ENCODE measurements around the gene CCNDBP1.
"Not testable (repeated sequence)": the region's sequence is repeated elsewhere in the genome, so short reads cannot be mapped to it uniquely, and the experiment has no call there.

The CCNDBP1 gene, protein sequence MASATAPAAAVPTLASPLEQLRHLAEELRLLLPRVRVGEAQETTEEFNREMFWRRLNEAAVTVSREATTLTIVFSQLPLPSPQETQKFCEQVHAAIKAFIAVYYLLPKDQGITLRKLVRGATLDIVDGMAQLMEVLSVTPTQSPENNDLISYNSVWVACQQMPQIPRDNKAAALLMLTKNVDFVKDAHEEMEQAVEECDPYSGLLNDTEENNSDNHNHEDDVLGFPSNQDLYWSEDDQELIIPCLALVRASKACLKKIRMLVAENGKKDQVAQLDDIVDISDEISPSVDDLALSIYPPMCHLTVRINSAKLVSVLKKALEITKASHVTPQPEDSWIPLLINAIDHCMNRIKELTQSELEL

DNA sequence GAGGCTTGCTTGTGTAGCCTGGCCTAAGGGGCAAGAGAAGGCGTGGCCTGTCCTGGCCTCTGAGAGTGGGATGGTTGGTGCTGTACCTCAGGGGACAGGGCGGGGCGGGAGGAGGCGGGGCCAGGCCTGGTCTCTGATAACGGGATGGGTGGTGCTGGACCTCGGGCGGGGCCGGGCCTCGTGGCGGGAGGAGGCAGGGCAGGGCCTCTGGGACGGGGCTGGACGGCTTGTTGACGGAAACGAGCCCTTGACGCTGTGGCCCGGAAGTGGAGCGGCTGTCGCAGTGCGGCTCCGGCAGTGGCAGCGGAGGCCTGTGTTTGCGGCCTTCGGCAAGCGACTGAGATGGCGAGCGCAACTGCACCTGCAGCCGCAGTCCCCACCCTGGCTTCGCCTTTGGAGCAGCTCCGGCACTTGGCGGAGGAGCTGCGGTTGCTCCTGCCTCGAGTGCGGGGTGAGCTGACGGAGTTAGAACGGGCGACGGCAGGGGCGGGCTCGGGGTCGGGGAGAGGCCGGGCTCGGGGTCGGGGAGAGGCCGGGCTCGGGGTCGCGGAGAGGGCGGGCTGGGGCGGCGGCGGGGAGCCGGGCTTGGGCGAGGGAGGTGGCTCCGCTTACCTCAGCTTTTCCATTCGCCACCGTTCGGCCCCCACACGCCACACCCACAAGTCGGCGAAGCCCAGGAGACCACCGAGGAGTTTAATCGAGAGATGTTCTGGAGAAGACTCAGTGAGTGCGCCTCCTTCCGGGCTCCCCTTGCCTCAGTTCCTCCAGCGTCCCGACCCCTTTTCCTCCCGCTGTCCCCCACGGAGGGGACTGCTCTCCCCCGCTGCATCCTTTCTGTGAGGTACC, at the start of gene CCNDBP1:
Gene CCNDBP1, plus strand, starts transcription at position 247 of the 846 bp plus-strand sequence. Its CDS starts 96 bp downstream, at position 343.
- peak; percentile 41 for DNase-seq

- no peak for DNase-seq
These were observed 41.8 kb upstream of the CCNDBP1 start for GRCh38 chr15:43143203-43143941.

DNA sequence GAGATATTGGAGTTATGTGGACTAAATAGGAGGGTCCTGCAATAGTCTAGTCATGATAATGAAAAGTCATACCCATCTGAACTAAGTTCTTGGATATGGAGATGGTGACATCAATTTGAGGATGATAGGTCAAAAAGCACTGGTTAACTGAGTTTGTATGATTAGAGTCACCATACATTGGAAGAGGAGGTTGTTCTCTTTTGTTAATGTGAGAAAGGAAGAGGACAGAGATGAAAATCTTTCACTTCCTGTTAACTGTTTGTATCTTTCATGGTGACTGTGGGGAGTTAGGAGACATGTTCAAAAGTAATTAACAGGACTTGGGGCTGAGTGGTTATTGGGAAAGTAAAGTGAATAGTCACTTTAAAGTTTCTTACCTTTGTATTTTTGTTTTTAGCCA, 40.7 kb upstream of the CCNDBP1 start:
- DNase-seq = no peak

DNA sequence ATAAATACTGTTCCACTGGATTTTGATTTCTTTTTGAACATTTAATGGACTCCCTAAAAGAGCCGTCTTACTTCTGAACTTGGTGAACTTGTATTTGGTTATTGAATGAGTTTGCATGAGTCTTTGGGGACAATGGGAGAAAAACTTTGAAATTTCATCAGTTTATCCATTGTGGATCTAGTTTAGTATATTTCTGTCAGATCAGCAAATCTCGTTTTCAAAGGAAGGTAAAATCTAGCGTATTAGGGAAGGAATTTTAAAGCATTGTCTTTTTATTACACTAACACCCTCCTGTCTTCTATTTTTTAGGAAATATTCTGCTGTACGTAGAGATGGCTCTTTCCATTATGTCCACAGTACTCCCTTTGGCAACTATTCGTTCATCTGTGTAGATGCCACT, 39.0 kb upstream of the CCNDBP1 start:
- DNase-seq = no peak

DNA sequence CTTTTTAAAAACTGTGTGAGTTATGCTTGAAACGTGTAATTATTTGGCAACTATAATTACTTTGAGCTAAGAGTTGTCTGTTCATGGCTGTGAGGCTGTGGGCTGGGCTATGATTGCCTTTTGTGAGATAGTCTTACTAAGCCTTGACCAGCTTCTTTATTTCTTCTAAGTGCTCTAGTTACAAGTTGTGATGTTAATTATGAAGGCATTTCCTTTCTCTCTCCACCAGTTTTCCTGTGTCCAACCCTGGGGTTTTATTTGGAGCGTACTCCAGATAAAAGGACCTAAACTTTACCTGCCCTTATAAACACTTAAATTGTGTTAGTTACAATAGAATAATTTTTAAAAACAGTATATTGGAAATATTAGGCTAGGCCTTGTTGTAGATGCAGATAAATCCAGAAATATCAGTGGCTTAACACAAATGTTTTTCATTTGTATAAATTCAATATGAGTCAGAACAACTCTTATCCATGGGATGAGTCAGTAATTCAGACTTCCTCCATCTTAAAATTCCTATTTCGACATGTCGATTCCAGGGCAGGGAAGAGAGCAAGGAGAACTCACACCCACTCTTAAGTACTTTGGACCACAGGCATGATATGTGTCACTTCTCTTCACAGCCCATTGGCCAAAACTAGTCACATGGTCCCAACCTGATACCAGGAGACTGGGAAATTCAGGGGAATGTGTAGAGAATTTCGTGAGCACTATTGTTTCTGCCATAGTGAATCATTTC, 34.8 kb upstream of the CCNDBP1 start:
- no peak for DNase-seq

GRCh38 chr15:43151688-43152087, 33.5 kb upstream of the CCNDBP1 start:
- DNase-seq = no peak

GRCh38 chr15:43153269-43153668, 31.9 kb upstream of the CCNDBP1 start:
- DNase-seq = no peak

GRCh38 chr15:43165801-43166325, 19.3 kb upstream of the CCNDBP1 start:
- DNase-seq = no peak

DNA sequence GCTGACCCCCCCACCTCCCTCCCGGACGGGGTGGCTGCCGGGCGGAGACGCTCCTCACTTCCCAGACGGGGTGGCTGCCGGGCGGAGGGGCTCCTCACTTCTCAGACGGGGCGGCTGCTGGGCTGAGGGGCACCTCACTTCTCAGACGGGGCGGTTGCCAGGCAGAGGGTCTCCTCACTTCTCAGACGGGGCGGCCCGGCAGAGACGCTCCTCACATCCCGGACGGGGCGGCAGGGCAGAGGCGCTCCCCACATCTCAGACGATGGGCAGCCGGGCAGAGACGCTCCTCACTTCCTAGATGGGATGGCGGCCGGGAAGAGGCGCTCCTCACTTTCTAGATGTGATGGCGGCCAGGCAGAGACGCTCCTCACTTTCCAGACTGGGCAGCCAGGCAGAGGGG, 17.9 kb upstream of the CCNDBP1 start:
- DNase-seq = not testable (repeated sequence)

DNA sequence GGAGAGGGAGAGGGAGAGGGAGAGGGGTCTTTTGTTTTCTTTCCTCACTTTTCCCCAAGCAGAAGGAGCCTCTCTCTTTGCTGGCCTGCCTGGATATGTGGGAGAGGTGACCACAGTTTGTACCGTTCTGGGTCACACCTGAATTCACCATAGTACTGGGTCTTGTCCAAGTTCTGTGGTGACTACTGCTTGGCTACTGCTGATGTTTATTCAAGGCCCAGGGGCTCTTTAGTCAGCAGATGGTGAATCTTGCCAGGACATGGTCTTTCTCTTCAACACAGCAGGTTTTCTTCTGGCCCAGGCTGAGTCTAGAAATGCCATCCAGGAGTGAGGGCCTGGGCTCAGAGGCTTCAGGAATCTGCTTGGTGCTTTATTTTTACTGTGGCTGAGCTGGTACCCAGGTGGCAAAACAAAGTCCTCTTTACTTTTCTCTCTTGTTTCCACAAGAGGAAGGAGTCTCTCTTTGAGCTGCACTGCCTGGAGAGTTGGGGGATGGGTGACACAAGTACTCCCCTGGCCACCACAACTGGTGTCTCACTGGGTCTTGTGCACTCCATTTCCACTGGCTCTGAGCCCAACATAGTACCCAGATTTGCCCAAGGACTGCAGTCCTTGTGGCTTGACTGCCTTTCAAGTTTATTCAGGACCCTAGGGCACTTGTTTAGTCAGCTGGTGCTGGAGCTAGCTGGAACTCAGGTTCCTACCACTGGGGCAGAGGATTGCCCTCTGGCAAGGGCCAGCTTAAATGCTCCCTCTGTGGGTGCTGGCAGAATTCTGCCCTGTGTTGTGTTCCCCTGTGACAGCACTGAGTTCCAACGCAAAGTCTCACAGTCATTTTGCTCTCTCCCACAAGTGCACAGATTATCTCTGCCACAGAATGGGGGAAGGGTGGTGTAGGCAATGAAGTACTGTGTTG, 16.8 kb upstream of the CCNDBP1 start:
- DNase-seq = no peak

- no peak for DNase-seq
These were observed 15.3 kb upstream of the CCNDBP1 start for GRCh38 chr15:43169888-43170287.

DNA sequence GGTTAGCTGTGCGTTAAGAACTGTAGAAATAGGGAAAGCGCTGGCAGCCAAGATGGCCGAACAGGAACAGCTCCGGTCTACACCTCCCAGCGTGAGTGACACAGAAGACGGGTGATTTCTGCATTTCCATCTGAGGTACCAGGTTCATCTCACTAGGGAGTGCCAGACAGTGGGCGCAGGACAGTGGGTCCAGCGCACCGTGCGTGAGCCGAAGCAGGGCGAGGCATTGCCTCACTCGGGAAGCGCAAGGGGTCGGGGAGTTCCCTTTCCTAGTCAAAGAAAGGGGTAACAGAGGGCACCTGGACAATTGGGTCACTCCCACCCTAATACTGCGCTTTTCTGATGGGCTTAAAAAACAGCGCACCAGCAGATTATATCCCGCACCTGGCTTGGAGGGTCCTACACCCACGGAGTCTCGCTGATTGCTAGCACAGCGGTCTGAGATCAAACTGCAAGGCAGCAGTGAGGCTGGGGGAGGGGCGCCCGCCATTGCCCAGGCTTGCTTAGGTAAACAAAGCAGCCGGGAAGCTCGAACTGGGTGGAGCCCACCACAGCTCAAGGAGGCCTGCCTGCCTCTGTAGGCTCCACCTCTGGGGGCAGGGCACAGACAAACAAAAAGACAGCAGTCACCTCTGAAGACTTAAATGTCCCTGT, 9.4 kb upstream of the CCNDBP1 start:
- DNase-seq = not testable (repeated sequence)

DNA sequence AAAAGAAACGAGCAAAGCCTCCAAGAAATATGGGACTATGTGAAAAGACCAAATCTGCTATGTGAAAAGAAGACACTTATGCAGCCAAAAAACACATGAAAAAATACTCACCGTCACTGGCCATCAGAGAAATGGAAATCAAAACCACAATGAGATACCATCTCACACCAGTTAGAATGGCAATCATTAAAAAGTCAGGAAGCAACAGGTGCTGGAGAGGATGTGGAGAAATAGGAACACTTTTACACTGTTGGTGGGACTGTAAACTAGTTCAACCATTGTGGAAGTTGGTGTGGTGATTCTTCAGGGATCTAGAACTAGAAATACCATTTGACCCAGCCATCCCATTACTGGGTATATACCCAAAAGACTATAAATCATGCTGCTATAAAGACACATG, 8.1 kb upstream of the CCNDBP1 start:
- DNase-seq = not testable (repeated sequence)

DNA sequence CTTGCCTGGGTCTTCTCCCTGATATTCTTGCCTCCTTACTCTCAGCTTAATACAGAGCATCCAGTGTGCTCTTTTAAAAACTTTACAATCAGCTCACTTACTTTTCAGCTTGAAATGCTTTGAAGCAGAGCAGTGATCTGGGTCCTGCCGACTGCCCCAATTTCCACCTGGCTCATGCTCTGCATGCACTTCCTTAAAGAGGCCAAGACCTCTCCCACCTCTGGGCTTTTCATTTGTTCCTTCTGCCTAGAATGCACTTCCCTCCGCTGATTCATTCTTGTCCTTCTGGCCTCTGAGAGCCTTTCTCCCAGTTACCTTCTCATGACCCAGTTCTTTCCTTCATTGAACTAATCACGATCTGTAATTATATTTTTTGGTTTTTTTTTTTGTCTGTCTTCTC, 1.9 kb upstream of the CCNDBP1 start:
- DNase-seq = no peak

- DNase-seq = no peak
These were observed 637 bp upstream of the CCNDBP1 start for GRCh38 chr15:43184407-43185124.

GRCh38 chr15:43186003-43186353, 775 bp downstream of the CCNDBP1 start:
- no peak for DNase-seq

GRCh38 chr15:43187544-43188155, 2.4 kb downstream of the CCNDBP1 start:
- no peak for DNase-seq

DNA sequence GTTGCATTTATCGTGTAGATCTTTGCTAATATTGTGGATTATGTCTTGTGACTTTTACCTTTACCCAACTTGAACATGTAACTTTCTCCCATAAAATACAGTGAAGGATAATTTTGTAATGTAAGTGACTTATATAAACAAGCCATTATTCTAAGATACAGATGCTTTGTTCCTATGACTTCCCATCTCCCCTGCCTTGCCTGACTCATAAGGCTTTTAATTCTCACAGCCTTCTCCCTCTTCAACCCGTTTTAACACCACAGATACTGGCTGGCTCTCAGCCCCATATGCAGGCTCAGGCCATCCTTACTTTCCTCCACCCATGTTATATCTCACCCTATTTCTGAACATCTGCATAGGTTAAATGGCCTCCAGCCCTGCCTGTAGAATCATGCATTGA, 4.1 kb downstream of the CCNDBP1 start:
- DNase-seq = no peak

DNA sequence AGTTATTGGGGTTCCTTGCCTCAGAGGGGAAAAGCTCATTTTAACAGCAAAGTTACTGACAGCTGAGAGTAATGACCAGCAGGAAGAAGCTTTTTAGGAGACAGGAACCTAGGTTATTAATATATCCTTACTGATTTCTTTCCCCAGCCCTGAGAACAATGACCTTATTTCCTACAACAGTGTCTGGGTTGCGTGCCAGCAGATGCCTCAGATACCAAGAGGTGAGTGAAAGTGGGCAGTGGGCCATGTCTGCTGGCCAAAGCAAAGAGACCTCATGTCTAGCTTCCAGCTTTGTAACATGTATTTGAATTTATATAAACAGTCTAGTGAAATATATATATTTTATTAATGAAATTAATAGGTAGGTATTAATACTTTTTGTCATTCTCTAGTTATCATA, 5.0 kb downstream of the CCNDBP1 start:
- DNase-seq = no peak

- DNase-seq = no peak
These were observed 8.5 kb downstream of the CCNDBP1 start for GRCh38 chr15:43193710-43194109.
